ENCODE measurements around the gene PFKP.

GRCh38 chr10:3129581-3130340, 62.4 kb downstream of the PFKP start:
- no peak for TF ChIP-seq CTCF (IDR thresholded peaks at IDR 0.05; ENCODE audit: insufficient read depth, low read length, poor library complexity, severe bottlenecking)
- TF ChIP-seq EZH2phosphoT487 (conservative IDR thresholded peaks at IDR 0.05; ENCODE audit: low read length), result no peak

Measured in SU-DHL-6 (cell line).